Ectodermal cell (in vitro differentiated cells): ENCODE measurements around the gene TNIK.

Experiments used
- H3K27ac ChIP-seq: 2 replicates; pipeline ENCODE4 v1.7.0; 2013; ENCODE audit warnings: mild to moderate bottlenecking, low read depth, low read length; ENCODE audit not compliant: insufficient read depth, poor library complexity, severe bottlenecking
- H3K27me3 ChIP-seq: 2 replicates; pipeline ENCODE4 v1.7.0; 2013; ENCODE audit warnings: mild to moderate bottlenecking, low read length; ENCODE audit not compliant: insufficient read depth, control insufficient read depth, poor library complexity, severe bottlenecking
- H3K36me3 ChIP-seq: one replicate; pipeline ENCODE4 v1.7.0; 2013; ENCODE audit warnings: low read length; ENCODE audit not compliant: control insufficient read depth, insufficient read depth
- H3K4me1 ChIP-seq: one replicate; pipeline ENCODE4 v1.7.0; 2013; ENCODE audit warnings: low read length; ENCODE audit not compliant: control insufficient read depth, insufficient read depth
- H3K4me3 ChIP-seq: 2 replicates; pipeline ENCODE4 v1.7.0; 2013; ENCODE audit warnings: low read depth, low read length, control low read depth; ENCODE audit not compliant: insufficient read depth
- H3K9me3 ChIP-seq: 2 replicates; pipeline ENCODE4 v1.7.0; 2013; ENCODE audit warnings: mild to moderate bottlenecking, low read length, moderate library complexity; ENCODE audit not compliant: control insufficient read depth
- WGBS, 2 experiments: methylation state at CpG; one replicate each; pipeline ENCODE4 v1.1.7; 2013; ENCODE audit warnings: missing lambda C conversion rate in 2 of 2; 5-methylcytosine and 5-hydroxymethylcytosine counted together

The TNIK gene

DNA sequence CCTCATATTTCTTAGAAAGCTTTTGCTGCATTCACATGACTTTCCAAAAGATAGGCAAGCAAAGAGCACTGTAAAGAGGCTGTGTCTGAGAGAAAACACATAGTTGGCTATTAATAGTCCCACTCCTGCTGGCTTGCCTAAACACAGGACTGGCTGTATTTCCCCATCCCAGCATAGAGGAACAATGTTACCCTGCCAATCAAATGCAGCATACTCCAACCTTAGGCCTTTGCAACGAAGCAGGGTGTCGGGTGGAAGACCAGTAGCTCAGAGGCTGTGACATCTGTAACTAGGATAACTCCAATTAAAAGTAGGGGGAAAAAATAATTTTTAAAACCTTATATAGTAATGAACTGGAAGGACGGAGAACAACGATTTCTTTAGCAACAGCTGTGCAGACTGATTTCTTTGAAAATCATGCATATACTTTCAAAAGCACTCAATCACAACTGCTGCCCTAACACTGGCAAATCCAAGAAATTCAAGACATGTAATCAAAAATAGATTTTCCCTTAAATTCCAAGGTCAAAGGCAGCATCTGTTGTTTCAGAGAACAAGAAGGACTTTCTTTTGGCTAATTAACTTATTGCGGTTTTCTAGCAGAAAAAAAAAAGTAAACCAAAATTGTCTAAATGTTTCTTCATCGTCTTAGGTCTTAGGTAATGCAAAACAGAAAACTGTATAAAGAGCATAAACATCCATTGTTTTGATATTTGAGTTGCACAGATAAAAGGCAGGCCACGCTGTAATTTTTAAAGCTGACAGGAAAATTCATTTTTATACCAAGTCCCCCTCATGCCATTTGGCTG is 139.3 kb downstream of the TNIK start:
- no peaks in the 10 kb centered on the region for H3K9me3 ChIP-seq
- H3K27me3 ChIP-seq: no peaks in the 10 kb centered on the region
- no peak overlapping the region for H3K4me3 ChIP-seq
- H3K4me1 ChIP-seq: peaks cover 7% of the 10 kb centered on the region
- 62 to 85% methylated on average over 5 to 7 of the region's 7 CpGs for WGBS, 2 experiments
- H3K27ac ChIP-seq: no peak overlapping the region
- H3K36me3 ChIP-seq: no peaks in the 10 kb centered on the region

DNA sequence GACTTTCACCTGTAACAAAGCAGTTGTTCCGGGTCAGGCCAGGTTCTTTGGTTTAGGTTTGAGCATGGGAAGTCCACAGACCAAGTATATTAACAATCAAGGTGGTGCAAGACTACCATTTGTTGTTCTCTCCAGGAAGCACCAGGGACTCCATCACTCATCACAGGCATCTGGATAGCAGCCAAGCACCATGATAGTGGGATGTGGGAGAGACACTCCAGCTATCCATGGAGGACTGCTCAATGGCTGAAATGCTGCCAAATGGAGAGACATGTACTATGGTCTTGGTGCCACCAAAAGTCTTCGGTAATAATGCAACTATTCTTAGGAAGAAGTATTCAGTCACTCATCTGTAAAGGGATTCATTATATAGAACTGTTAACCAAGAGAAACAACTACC is 143.0 kb downstream of the TNIK start:
- Histone ChIP-seq H3K27ac (no peak overlapping the region), H3K27me3 (no peaks in the 10 kb centered on the region), H3K36me3 (no peaks in the 10 kb centered on the region), H3K4me1 (peaks cover 7% of the 10 kb centered on the region), H3K9me3 (no peaks in the 10 kb centered on the region), H3K4me3 (no peak overlapping the region)
- WGBS, 2 experiments: 87 to 93% methylated on average over 2 of the region's 2 CpGs

DNA sequence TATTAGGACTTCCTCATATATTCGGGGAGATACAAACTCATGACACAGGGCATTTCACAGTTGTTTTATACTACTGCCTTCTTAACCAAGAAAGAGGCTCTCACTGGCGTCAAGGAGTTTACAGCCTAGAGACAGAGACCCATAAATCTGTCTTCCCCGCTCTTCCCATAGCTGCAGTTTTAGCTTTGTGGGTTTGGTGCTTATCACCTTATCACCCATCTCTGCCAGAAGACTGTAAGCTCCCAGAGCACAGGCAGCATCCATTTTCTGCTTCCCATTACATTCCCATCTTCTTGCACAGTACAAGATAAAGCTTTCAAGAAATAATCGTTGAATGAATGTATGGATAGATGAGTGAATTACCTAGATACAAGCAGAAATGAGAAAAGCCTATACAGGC is 144.3 kb downstream of the TNIK start:
- WGBS, 2 experiments: 96 to 100% methylated on average over 4 of the region's 4 CpGs
- H3K27me3 ChIP-seq: no peaks in the 10 kb centered on the region
- H3K27ac ChIP-seq: no peak overlapping the region
- H3K36me3 ChIP-seq: no peaks in the 10 kb centered on the region
- H3K4me3 ChIP-seq: no peak overlapping the region
- no peaks in the 10 kb centered on the region for H3K4me1 ChIP-seq
- H3K9me3 ChIP-seq: no peaks in the 10 kb centered on the region

DNA sequence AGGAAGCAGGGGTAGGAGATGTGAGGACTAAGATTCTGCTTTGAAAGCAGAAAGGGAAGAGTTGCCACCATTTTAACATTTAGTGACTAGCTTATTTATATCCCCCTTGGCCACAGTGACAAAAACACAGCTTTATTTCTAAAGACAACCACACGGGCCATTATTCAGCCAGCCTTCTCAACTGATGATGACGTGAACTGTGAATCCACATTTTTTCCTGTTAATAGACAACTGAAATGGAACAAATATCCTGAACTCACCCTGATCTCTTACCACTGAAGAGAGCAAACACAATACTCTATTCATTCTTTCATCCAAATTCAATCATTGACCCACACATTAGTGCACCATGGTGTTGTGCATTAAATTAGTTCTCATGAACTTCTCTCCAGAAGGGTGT is 145.1 kb downstream of the TNIK start:
- Histone ChIP-seq H3K27me3 (no peaks in the 10 kb centered on the region), H3K4me3 (no peak overlapping the region), H3K27ac (no peak overlapping the region), H3K4me1 (no peaks in the 10 kb centered on the region), H3K9me3 (no peaks in the 10 kb centered on the region), H3K36me3 (no peaks in the 10 kb centered on the region)
- 91 to 95% methylated on average over 2 of the region's 2 CpGs for WGBS, 2 experiments

DNA sequence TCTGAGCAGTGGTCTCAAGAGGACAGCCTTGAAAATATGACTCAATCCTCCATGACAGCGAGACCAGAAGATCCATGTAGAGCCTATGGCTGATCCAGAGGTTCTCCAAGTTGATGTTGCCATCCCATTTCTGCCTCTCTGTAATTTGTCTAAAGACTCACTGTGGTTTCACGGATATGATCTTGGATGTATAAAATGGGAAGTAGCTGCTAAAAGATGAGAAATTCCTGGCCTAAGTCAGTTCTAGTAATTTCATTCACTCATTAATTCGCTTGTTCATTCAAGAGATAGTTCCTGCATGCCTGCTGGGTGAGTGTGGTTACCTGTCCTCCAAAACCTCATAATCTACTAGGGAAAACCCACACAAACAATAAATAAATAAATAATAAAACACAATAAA is 145.9 kb downstream of the TNIK start:
- H3K36me3 ChIP-seq: no peaks in the 10 kb centered on the region
- no peak overlapping the region for H3K27ac ChIP-seq
- no peaks in the 10 kb centered on the region for H3K4me1 ChIP-seq
- H3K27me3 ChIP-seq: no peaks in the 10 kb centered on the region
- 96 to 98% methylated on average over 2 to 3 of the region's 3 CpGs for WGBS, 2 experiments
- H3K9me3 ChIP-seq: no peaks in the 10 kb centered on the region
- H3K4me3 ChIP-seq: no peak overlapping the region

DNA sequence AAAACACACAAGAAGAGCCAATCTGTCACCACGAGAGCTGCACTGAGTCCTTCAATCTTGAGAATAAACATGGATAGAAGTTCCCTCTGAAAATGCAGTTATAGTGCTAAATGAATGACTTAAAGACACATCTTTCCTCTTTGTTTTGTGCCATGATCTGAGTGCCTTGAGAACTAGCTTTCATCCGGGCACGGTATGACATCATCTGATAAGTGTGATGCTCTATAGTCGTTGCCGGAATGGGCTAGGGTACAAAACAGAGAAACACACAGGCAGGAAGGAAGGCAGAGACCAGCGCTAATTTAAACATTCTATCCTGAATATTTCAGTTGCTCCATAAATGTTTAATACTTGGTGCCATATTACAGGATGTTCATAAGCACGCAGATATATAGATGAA is 146.5 kb downstream of the TNIK start:
- H3K9me3 ChIP-seq: no peaks in the 10 kb centered on the region
- 95 to 96% methylated on average over 5 to 7 of the region's 7 CpGs for WGBS, 2 experiments

DNA sequence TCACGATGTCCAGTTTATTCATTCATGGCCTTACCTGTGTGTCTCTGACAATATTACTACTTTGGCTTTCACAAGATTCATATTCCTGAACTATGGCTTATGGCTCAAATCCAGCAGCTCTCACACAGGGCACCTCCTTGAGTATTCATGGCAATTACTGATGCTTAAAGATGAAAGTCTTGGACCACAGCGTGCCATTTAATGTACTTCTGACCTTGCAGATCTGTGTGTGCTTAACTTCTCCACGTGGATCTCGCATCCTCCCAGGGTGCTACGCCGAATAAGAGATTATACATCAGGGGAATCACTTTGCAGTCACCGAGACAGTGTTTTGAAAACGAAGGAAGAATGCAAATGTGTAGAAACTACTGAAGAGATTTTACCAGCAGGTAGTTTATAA is 147.5 kb downstream of the TNIK start:
- WGBS, 2 experiments: 85 to 90% methylated on average over 8 of the region's 8 CpGs
- Histone ChIP-seq H3K4me1 (no peaks in the 10 kb centered on the region), H3K9me3 (peaks cover 5% of the 10 kb centered on the region), H3K27ac (no peak overlapping the region), H3K4me3 (no peak overlapping the region), H3K36me3 (no peaks in the 10 kb centered on the region), H3K27me3 (no peaks in the 10 kb centered on the region)

More for the DNA sequence above, 146.5 kb downstream of the TNIK start:
- Histone ChIP-seq H3K4me1 (no peaks in the 10 kb centered on the region), H3K27ac (no peak overlapping the region), H3K27me3 (no peaks in the 10 kb centered on the region), H3K36me3 (no peaks in the 10 kb centered on the region), H3K4me3 (no peak overlapping the region)

DNA sequence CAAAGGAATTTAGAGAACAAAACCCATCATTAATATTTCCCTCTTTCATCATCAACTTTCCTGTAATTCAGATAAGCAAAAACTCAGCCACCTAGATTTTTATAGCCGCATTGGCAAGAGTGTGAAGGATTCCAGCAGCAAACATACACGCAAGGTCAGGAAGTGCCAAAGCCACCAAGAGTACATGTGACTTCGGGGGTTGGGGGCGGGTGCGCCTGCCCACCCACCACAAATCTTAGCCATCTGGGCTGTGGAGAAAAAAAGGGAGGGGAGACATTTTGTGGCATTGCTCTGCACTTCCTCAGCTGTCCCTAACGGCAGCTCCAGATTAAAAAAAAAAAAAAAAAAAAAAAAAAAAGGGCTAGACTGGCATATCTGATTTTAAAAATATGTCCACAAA is 148.4 kb downstream of the TNIK start:
- H3K9me3 ChIP-seq: peaks cover 5% of the 10 kb centered on the region
- no peaks in the 10 kb centered on the region for H3K27me3 ChIP-seq
- H3K4me3 ChIP-seq: no peak overlapping the region
- 77 to 80% methylated on average over 5 of the region's 6 CpGs for WGBS, 2 experiments
- no peak overlapping the region for H3K27ac ChIP-seq
- no peaks in the 10 kb centered on the region for H3K4me1 ChIP-seq
- H3K36me3 ChIP-seq: no peaks in the 10 kb centered on the region

DNA sequence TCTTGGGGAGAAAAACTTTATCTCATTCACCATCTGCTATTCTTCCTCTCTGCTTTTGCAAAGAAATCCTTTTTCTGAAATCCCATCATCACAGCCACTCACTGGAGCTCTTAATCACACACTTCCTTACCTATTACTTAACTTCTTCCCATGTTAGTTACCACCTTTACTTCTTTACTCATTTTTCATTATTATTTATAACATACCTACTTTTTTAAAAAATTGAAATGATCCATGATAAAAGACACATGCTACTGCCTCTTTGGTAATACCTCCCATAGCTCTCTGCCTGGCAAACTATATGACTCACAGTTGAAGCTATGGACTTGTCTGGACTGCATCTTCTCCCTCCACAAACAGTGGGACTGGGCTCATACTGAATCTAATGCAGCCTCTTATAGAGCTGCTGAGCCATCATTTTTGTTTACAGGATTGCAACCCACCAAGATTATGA is 150.3 kb downstream of the TNIK start:
- no peaks in the 10 kb centered on the region for H3K27me3 ChIP-seq
- no peak overlapping the region for H3K4me3 ChIP-seq
- no peaks in the 10 kb centered on the region for H3K4me1 ChIP-seq
- H3K36me3 ChIP-seq: no peaks in the 10 kb centered on the region
- peaks cover 5% of the 10 kb centered on the region for H3K9me3 ChIP-seq
- H3K27ac ChIP-seq: no peak overlapping the region

DNA sequence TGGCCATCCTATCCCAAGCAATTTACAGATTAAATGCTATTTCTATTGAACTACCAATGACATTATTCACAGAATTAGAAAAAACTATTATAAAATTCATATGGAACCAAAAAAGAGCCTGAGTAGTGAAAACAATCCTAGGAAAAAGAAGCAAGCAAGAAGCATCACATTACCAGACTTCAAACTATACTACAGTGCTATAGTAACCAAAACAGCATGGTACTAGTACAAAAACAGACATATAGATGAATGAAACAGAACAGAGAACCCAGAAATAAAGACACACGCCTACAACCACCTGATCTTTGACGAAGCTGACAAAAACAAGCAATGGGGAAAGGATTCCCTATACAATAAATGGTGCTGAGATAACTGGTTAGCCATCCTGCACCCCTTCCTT is 152.2 kb downstream of the TNIK start:
- Histone ChIP-seq H3K9me3 (peaks cover 5% of the 10 kb centered on the region), H3K27me3 (no peaks in the 10 kb centered on the region), H3K4me3 (no peak overlapping the region), H3K4me1 (no peaks in the 10 kb centered on the region), H3K27ac (no peak overlapping the region), H3K36me3 (no peaks in the 10 kb centered on the region)
- 85 to 95% methylated on average over 2 of the region's 2 CpGs for WGBS, 2 experiments
